HG02588 (cell line): ENCODE measurements around the gene CAMK2A.

Source experiments
- ATAC-seq: cut with Tn5 transposase; IDR thresholded peaks from one replicate; pipeline ENCODE4 v1.9.1; 2021; ENCODE audit warnings: mild to moderate bottlenecking, moderate library complexity; ENCODE audit not compliant: unreplicated experiment

The CAMK2A gene

GRCh38 chr5:150283904-150284303 is 5.7 kb downstream of the CAMK2A start:
- ATAC-seq: no peak

GRCh38 chr5:150281987-150282386 is 7.6 kb downstream of the CAMK2A start:
- ATAC-seq: no peak

- ATAC-seq: no peak
These were observed 10.1 kb downstream of the CAMK2A start for GRCh38 chr5:150279330-150280020.

GRCh38 chr5:150278916-150279315 is 10.7 kb downstream of the CAMK2A start:
- no peak for ATAC-seq

- no peak for ATAC-seq
These were observed 11.4 kb downstream of the CAMK2A start for GRCh38 chr5:150278046-150278730.

GRCh38 chr5:150277043-150277442 is 12.5 kb downstream of the CAMK2A start:
- no peak for ATAC-seq

GRCh38 chr5:150274811-150275210 is 14.8 kb downstream of the CAMK2A start:
- ATAC-seq: no peak

- no peak for ATAC-seq
These were observed 17.0 kb downstream of the CAMK2A start for GRCh38 chr5:150272531-150272930.

- no peak for ATAC-seq
These were observed 17.6 kb downstream of the CAMK2A start for GRCh38 chr5:150271923-150272322.

- no peak for ATAC-seq
These were observed 18.3 kb downstream of the CAMK2A start for GRCh38 chr5:150271296-150271692.

- no peak for ATAC-seq
These were observed 18.9 kb downstream of the CAMK2A start for GRCh38 chr5:150270541-150271295.

GRCh38 chr5:150266871-150267291 is 22.7 kb downstream of the CAMK2A start:
- no peak for ATAC-seq

- no peak for ATAC-seq
These were observed 23.6 kb downstream of the CAMK2A start for GRCh38 chr5:150265870-150266383.

GRCh38 chr5:150264667-150265603 is 24.6 kb downstream of the CAMK2A start:
- no peak for ATAC-seq

GRCh38 chr5:150263801-150264621 is 25.6 kb downstream of the CAMK2A start:
- no peak for ATAC-seq

- no peak for ATAC-seq
These were observed 26.2 kb downstream of the CAMK2A start for GRCh38 chr5:150263375-150263775.

GRCh38 chr5:150262502-150262901 is 27.1 kb downstream of the CAMK2A start:
- no peak for ATAC-seq

- no peak for ATAC-seq
These were observed 28.3 kb downstream of the CAMK2A start for GRCh38 chr5:150261231-150261630.

GRCh38 chr5:150258130-150258529 is 31.4 kb downstream of the CAMK2A start:
- ATAC-seq: no peak

GRCh38 chr5:150257424-150257823 is 32.1 kb downstream of the CAMK2A start:
- no peak for ATAC-seq
